GM18873 (cell line): Measurements from ENCODE around the gene SH3D21.

Experiments used
- ATAC-seq: cut with Tn5 transposase; IDR thresholded peaks from one replicate; pipeline ENCODE4 v1.9.1; 2021; ENCODE audit warnings: mild to moderate bottlenecking, moderate library complexity, moderate number of reproducible peaks; ENCODE audit not compliant: unreplicated experiment, low FRiP score

Gene SH3D21

DNA sequence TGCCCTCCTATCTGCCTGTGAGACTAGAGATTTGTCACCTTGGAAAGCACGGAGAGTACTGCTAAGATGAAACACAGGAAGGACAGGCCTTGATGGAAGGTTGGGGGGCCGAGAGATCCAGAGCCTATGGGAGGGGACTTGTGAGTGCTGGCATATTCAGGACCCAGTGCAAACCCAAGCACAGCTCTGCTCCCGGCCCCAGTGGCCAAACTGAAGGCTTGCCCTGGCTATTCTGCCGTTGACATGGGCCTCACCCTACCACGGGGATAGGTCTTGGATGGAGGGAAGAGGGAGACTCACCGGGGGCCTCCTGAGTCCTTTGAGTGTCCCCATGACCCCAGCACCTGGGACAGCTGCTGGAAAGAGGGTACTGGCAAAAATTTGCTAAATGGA lies 21.9 kb downstream of the SH3D21 start:
- no peak for ATAC-seq

GRCh38 chr1:36328713-36329112 lies 22.5 kb downstream of the SH3D21 start:
- no peak for ATAC-seq

DNA sequence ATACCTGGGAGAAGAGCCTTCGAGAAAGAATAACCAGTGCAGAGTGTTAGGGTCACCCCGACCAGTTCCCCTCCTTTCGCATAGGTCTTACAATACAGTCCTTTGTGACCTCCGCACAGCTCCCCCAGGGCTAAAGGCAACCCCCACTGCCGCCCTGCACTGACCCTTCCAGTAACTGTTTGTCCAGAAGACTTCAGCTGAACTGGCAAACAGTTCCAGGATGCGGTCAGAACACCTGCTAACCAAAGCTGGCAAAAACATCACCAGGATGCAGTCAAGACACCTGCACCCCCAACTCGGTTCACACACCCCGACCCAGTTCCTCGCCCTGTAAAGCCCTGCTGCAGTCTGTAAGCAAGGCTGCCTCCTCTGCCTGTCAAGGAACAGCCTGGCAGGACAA lies 23.6 kb downstream of the SH3D21 start:
- ATAC-seq: no peak

DNA sequence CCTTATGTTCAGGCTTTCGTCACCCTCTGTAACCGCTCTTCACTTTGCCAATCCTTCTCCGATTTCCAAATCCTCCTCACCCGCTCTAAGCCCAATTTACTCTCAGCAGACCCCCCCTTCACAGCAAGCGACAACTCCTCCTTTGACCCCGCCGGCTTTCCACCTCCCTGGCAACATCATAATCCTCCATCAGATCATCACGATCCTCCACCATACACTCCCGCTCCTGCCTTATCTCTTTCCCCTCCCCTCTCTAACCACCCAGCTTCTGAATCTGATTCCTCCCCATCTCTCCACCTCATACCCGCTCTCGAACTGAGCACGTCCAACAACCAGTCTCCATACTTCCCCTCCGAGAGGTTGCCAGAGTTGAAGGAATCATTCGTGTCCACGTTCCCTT lies 24.8 kb downstream of the SH3D21 start:
- ATAC-seq: no peak

GRCh38 chr1:36337830-36338229 lies 31.7 kb downstream of the SH3D21 start:
- no peak for ATAC-seq

GRCh38 chr1:36339215-36339614 lies 33.0 kb downstream of the SH3D21 start:
- no peak for ATAC-seq

DNA sequence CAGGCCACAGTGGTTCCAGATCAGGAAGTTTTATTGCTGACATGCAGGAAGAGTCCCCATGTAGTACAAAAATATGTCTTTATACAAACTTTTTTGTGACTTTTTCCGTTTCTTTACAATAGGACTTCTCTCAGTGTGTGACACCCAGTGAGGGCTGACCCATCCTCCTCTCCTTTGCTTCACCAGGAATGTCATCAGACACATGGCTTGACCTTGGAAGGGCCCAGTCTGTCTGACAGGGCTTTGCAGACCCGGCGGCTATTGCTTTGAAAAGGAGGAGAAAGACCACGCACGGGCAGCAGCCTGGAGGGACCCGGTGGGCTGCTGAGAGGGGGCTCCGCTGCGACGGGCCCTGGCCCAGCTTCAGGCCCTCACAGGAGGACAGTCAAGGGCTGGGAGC lies 33.4 kb downstream of the SH3D21 start:
- ATAC-seq: no peak

DNA sequence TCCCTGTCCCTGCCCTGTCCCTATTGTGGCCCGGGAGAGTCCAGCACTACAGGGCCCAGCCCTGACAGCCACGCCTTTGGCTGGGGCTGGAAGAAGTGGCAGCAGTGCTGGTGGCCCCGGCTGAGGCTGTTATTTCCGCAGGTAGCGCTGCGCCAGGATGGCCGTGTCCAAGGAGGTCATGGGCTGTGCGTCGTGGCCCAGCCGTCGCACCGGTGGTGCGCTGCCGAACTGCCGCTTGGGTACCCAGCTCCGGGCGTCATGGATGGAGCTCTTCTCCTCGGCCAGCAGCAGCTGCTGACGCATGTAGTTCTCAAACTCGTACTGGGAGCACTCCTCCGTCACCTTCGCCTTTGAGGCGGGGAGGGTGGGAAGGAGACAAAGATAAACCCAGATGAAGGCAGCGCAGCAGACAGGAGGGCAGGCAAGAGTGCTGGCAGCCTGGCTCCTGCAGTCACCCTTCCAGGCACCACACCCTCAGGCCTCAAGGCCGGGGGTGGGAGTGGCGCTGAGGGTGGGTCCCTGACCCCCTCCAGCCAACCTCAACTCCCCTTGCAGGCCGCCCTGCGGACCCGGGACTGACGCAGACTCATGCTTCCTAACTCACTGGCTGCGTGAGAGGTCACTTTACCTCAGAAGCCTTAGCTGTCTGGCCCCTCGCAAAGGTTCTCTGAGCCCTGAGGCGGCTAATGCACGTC lies 35.6 kb downstream of the SH3D21 start:
- ATAC-seq: no peak

DNA sequence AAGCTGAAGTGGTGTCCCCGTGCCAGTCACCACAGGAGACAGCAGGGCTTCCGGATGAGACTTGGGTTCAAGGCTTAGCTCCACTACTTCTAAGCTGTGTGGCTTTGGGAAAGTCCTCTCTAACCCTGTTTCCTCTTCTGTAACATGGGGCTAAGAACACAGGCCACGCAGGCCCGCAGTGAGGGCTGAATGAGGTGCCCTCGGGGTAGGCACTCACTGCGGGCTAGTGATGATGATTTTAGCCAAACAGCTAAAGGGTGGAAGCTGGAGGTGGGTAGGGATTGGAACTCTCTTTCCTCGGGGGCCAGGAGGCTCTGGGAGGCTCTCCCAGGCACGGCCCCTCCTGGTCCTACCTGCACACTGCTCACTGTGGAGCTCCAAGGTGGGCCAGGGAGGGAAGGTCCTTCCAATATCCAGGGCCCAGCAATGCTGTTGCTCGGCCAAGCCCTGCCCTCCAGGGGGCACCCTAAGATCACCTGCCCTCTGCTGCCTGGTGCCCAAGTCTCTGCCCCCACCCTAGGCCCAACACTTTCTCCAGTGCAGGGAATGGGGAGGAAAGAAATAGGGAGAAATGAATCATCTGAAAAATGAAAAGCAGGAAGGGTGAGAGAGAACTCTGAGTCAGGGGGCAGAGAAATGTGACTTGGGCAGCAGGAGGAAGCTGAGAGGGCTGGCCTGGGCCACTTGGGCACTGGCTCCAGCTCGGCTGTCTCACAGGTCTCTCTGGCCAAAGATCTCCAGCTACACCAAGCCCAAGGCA lies 36.4 kb downstream of the SH3D21 start:
- no peak for ATAC-seq

- no peak for ATAC-seq
Measured at GRCh38 chr1:36343651-36344394, 37.7 kb downstream of the SH3D21 start.

- no peak for ATAC-seq
Measured at GRCh38 chr1:36344395-36344680, 38.2 kb downstream of the SH3D21 start.

DNA sequence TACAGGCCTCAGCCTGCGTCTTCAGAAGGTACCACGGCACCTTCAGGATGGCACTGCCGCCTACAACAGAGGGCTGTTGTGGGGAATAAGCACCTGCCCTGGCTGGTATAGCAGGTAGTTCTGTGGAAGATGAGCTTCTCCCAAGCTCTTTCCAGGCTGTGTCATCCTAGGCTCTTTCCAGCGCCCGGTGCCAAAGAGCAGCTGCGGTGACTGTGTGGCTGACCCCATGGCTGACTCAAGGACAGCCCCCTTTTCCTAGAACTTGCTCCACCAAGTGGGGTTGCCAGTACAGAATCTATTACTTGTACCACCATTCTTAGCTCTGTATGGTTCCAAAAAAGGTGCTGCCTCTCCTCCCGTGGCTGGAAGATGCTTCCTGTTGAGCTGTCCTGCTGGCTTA lies 39.2 kb downstream of the SH3D21 start:
- no peak for ATAC-seq

DNA sequence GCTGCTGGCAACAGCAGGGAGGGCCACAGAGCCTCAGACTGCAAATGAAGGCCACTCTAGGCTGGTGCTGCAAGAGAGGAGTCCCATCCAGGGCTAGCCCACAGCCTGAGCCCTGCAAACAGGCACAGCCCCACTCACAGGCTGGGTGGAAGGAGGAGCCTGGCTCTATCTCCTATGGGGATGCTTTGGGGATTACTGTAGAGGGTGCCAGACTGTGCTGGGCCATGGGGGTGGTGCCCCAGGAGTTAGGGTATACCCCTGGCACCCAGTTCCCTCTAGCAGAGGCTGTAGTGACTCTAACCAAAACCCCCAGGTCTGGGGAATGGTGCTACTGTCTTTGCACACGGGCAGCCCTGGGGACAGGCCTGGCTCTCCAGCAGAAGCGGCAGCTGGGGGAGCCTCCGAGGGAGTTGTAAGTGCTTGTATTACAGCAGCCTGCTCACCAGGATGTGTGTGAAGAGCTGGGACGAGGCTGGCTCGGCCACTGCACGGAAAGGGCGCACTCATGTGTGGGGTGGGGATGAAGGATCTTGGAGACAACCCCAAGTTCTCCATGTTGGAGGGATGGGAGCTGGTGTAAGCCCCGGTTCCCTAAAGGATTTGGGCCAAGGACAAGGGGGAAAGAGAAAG lies 40.7 kb downstream of the SH3D21 start:
- no peak for ATAC-seq

- ATAC-seq: no peak
Measured at GRCh38 chr1:36349241-36349671, 43.1 kb downstream of the SH3D21 start.

DNA sequence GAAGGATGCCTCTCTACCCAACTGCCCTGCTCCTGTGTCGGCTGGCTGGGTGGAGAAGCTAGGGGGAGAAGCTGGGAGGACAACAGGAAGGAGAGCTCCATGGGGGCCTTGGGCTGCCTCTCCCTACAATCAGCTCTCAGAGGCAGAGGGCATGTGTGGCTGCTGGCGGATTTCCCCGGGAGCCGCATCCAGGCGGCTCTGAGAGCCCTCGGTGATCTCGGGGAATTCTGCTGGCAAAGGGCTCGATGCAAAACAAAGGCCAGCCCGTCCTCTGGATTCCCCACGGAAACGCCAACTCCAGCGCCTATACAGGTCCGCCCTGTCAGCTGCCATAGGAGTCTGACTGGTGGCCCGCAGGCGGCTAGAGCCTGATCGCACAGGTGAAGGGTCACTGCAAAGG lies 43.7 kb downstream of the SH3D21 start:
- no peak for ATAC-seq

DNA sequence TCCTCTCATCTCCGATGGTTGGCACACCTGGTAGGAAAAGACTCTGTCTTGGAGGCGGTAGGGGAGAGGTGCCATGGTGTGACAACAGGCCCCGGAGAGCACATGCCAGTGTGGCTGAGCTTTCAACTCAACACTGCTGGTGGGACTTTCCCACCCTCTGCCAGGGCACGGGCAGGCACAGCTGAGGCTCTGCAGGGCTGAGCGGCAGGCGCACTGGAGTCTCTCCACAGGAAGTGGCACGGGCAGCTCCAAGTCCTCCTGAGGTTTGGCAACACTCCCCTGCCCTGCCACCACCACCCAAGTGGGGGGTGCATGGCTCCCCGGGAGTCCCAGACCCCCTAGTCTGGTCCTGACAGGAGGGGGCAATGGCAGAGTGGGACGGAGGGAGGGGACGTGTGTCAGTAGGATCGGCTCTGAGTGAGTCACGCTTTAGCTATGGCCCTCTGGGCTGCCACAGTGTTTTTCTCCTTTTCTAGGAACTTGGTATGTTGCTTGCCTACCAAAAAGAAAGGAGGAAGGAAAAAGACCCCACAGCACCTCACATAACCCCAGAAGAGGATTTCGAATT lies 44.6 kb downstream of the SH3D21 start:
- ATAC-seq: no peak

GRCh38 chr1:36351227-36351977 lies 45.2 kb downstream of the SH3D21 start:
- no peak for ATAC-seq

GRCh38 chr1:36352125-36352909 lies 46.1 kb downstream of the SH3D21 start:
- no peak for ATAC-seq
